HepG2 (cell line): Measurements from ENCODE around the gene TRAPPC1.

Experiments used
- BHLHE40 ChIP-seq: IDR thresholded peaks from 2 replicates; pipeline ENCODE4 v1.6.1; 2011; ENCODE audit warnings: low read length, improper control_type of control experiment
- NR2C2 ChIP-seq: sonication (generic); formaldehyde crosslinking; IDR thresholded peaks from 2 replicates; pipeline ENCODE4 v1.4.0; 2020; ENCODE audit warnings: missing genetic modification reagents, mild to moderate bottlenecking, moderate library complexity, borderline replicate concordance
- PLRG1 ChIP-seq: fragments of 450-650 bp; conservative IDR thresholded peaks from 2 replicates; pipeline ENCODE4 v1.6.1; 2016
- POLR2AphosphoS5 ChIP-seq: IDR thresholded peaks from 2 replicates; pipeline ENCODE4 v1.6.1; 2012; ENCODE audit warnings: low read depth, low read length
- ZNF253 ChIP-seq: sonication (generic); formaldehyde crosslinking; IDR thresholded peaks from 2 replicates; pipeline ENCODE4 v1.8.0; 2022; ENCODE audit warnings: mild to moderate bottlenecking, missing genetic modification reagents, borderline replicate concordance

GRCh38 chr17:7909089-7909488 lies 22.7 kb downstream of the TRAPPC1 start:
- no peak for TF ChIP-seq POLR2AphosphoS5
- no peak for TF ChIP-seq BHLHE40
- TF ChIP-seq NR2C2, result no peak
- TF ChIP-seq PLRG1, result no peak
- no peak for TF ChIP-seq ZNF253 (CRISPR knock-in tag)
